GM03348 (cell line): ENCODE measurements around the gene ARMH3.

Experiments
- DNase-seq: peaks from one replicate; pipeline ENCODE4 v3.0.0; 2012; ENCODE audit warnings: low spot score

The ARMH3 gene

DNA sequence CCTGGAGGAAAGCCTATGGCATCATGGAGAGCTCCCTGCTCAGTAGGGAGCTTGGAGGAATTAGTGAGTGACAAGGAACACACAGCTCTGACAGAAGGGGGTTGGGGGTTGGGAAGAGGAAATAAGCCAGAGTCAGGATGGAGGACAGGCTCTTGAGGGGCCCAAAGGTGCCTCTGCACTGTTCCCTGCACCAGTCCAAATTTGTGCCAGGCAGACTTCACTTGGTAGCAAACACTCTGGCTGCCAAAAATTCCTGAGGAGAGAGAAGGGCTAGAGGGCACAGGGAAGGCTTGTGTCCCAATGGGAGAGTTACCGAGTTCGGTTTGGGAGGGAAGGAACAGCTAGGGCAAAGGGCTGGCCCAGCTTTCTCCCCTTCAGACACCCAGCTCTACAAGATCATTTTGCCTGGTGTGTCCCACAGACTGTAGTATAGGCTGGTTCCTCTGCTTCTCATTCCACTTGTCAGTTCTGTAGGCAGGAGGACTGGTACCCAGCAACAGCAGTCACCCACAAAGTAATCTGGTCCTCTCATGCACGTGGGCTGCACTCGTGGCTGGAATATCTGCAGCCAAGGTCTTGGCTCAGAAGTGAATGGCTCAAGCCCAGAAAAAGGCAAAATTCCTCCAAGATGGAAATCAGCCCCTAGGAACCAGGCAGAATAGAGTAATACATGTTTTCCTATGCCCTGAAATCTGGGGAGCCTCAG lies 204.4 kb downstream of the ARMH3 start:
- DNase-seq = peak; percentile 29

DNA sequence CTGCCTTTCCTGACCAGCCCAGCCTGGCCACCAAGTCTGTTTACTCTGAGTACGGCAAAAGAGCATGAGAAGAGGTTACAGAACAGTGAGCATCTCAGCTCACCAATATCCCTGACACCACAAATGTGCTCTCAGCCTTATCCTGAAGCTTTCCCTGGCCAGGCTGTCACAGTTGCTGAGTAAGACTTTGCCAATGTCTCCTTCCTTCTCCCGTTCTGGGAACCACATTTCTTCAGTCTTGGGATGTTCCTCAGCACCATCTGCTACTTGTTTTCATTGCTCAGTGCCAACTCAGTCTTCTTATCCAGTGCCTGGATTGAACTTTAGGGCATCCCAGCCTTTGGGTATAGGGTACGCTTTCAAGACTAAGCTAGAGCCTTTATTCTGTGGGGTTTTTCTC lies 205.2 kb downstream of the ARMH3 start:
- DNase-seq = no peak

DNA sequence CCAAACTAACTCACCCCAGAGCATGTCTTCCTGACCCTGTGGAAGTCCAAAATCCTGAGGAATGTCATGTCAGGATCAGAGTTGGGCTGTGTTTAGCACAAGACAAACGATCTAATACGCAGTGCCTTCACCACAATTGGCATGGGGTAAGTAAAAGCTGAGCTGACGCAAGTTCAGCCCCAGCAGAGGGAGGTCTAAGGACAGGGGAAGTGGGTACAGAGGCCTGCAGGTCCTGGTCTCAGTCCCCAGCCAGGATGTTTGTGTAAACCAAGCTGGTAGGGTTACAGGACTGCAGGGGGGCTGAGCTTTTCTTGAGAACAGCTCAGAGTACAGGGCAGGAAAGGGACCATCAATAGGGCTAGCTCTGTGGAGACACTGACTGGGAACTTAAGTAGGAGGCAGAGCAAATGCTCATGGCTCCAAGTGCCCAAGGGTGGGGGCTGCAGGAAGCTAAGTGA lies 207.1 kb downstream of the ARMH3 start:
- DNase-seq = no peak

DNA sequence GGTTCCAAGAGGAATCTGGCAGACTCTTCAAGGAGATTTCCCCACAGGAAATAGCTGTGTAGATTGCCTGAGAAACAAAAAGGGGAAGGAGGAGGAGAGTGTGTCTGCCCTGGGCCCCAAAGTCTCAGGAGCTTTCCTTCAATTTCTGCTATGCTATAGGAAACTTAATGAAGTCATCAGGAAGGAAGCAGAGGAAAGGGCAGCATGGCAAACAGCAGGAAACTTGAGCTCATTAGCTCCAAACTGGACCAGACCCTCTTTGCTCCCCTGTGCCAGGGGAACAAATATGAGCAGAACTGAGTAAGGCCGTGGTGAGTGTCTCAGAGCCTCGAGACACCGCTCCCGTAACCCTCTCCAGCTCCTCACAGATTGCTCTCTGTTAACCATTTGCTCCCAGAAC lies 207.6 kb downstream of the ARMH3 start:
- DNase-seq = no peak

DNA sequence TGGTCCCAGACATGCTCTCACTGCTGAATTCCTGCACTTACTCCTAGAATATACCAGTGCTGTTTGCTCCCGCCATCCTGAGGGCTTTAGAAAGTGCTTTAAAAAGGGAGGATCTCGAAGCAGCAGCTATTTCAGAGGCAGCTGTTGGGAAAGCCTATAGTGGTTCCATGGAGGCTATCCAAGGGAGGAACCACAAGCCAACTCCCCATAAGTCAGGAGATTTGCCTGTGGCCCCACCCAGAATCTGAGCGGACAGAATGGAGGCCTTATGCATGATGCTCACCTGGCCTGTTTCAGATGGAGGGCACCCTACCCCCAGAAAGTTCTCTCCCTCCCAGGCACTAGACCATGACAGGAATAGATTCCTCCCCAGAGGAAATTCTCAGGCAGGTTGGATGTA lies 210.1 kb downstream of the ARMH3 start:
- DNase-seq = no peak

DNA sequence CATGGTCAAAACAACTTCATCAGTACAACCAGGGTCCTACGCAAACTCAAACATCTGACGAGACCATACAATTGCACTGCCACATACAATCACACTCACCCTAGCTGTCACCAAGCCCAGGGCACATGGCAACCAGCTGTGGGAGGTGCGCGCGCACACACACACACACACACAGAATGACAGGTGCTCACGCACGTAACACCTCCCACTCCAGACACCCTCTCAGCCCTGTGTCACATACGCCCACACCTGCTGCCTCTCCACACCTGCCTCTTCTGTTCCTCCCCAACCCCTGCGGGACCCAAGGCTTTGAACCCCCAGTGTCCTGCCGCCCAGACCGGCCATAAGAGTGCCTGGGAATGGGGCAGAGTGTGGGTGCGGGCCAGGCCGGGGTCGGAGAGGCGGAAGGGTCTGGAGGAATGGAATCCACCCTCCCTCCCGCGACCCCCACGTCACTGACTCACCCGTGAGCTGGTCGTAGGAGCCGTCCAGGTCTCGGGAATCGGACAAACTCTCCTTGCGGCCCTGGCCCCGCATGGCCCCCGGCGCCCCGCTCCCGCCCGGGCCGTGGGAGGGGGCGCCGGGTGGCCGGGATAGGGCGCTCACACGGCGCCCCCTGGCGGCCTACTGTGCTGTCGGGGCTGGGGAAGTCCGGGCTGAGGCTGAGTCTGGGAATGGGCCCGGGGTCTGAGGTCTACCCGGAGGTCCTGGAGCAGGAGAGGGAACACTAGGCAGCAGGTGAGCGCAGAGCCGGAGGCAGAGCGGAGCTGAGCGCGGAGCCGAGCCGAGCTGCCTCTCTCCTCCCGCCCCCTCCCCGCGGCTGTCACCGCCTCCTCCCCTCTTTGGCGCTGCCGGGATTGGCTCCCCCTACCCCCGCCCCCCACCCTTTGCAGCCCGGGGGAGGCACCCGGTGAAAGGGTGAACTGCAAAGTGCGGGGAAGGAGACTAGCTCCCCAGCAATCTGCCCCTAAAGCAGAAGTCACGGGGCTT lies 212.6 kb downstream of the ARMH3 start, which contains the start of gene KCNIP2:
Gene KCNIP2, minus strand, starts transcription at position 769 of the 990 bp plus-strand sequence. Its CDS starts 232 bp downstream, at position 537.
- peak; percentile 41 for DNase-seq

DNA sequence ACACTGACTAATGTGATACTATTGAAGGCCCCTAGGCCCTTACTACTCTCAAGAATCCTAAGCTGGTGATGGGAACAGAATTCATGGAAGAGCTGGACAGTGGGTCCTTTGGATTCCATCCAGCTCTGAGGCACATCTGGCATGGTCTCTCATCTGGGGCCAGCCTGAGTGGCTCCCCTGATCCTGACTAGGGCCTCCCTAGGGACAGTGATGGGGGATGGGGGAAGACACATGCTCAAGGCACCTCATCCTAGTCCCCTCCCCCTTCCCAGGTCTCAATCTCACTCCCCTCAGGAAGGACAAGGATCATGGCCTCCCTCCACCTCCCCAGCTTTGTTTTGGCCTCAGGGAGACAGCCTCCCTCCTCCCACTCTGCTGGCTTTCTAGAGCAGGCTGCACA lies 214.1 kb downstream of the ARMH3 start:
- no peak for DNase-seq

DNA sequence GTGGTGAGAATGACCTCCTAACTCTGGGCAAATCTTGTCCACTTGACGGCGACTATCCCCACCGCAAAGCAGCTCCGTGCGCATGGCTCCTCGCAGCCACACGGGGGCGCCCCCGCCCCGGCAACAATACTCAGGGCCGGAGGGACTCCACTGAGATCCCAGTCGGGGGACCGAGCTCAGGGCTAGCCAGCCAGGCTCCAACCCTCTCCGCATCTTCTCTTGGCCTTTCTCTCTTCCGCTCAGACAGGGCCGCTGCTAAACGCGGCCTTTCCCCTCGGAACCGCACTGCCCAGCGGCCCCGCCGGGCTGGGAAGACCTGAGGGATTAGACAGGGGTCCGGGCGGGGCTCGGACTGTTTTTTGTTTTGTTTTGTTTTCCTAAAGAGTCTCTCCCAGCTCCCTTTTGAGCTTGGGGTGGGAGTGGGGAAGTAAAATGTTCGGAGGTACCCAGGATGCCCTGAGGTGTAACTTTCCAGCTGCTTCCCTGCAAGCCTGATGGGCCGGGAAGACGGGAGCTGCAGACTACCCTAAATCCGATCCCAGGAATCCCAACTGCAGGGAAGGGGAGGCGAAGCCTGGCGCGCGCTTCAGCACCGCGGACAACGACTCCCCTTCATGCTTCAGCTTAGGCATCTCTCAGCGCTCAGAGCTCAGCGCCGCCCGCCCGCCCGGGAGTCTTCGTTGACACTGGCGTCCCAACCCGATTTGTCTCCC lies 215.1 kb downstream of the ARMH3 start:
- DNase-seq = peak; percentile 90

DNA sequence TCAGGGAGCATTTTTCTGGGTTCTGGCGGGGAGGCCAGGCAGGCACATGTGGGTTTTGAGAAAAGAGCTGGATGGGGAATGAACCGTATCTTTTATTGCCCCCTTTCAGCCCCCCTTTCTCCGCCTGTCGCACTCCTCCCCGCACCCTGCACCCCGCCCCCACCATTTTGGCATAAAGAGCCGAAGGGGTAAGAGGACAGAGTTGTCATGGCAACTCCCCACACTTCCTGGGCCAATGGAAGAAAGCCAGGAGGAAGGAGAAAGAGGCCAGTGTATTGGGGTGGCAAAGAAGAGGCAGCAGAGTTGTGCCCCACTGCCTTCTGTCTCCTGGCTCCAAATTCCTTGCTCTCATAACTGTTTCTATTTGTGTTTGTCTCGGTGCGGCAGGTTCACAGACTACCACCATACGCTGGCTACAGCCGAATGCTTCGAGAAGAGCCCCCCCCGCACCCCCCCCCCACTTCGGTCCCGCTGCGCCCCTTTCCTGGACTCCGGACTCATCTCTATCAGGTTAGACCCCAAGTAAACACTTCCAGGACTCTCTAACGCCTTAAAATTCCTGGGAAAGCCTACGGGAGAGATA lies 215.8 kb downstream of the ARMH3 start:
- peak; percentile 26 for DNase-seq

DNA sequence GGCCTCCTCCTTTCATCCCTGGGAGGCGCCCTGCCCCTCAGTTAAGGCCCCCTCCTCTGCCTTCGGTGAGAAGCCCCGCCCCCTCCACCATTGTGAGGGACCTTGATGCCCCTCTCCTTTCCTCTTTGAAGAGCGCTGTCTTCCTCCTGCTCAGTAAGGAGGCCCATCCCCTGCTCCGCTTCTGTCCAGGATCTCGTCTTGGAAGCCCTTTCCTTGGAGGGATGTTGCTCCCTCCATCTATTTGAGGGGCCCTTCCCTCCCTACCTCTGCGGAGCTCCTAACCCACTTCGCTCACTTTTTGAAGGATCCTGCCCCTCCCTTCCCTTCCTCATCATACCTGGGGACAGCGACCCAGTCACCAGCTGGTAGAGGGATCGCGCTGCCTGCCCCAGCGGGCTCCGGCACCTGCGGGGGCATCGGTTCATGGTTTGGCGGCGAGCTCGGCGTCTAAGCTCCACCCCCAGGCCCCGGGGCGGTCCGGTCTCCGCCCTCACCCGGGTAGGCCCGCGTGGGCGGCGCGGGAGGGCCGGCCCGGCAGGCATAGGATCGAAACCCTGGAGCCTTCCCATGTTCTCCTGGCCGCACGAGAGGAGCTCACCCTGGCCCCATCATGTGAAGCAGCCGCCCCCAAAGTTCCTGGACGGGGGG lies 216.4 kb downstream of the ARMH3 start:
- peak; percentile 91 for DNase-seq

DNA sequence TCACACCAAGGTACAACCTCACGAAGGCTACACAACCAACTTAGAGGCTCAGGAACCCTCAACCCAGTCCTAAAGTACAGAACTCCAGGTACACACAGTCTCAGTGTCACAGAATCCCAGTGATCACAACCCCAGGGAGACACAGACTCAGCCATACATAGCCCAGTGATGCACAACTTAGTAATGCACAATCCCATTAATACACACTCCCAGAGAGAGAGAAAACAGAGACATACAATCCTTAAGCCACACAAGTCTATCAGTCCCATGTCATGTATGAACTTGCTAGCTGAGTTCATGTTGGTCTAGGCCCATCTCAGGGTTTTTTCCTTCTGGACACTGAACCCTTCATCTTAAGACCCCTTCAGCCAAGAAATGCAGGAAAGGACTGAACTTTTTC lies 217.0 kb downstream of the ARMH3 start:
- no peak for DNase-seq

DNA sequence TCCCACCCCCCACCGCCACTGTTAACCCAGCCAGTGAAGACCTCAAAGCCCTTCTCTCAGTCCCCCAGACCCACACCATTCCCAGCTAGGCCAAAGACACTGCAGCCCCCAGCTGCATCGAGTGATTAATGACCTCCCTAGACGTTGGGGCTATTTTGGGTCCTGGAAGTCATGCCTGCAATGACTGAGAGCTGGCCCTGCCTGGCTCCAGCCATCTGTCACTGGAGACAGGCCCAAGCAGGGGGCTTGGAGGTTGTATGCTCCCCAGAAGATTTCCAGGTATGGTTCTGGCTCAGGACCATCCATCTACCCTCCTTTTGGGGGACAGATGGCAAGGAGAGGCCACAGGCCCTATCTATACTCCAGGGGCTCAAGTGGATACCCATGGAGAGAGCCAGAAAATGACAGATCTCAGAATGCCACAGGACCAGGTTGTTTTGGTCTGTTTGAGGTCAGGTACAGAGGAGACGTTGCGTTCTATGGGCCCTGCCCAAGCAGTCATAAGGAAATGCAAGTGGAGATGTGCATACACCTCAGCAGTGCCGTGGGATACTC lies 217.5 kb downstream of the ARMH3 start:
- DNase-seq = no peak

DNA sequence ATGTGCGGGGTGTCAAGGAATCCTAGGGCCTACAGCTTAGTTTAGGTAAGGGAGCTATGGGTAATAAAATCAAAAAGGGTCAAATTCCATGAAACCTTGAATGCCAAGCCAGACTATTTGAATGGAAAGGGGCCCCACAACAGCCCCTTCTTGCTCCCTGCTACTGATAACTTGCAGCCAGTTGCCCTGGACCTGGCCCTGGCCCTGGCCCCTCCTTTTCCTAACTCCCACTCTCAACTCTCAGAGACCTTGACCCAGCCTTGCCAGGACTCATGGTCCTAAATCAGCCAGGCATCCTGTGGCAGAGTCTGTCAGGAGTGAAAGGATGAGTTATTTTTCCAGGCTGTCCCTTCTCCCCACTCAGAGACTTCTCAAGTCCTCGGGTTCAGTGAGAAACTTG lies 218.2 kb downstream of the ARMH3 start:
- DNase-seq = no peak

DNA sequence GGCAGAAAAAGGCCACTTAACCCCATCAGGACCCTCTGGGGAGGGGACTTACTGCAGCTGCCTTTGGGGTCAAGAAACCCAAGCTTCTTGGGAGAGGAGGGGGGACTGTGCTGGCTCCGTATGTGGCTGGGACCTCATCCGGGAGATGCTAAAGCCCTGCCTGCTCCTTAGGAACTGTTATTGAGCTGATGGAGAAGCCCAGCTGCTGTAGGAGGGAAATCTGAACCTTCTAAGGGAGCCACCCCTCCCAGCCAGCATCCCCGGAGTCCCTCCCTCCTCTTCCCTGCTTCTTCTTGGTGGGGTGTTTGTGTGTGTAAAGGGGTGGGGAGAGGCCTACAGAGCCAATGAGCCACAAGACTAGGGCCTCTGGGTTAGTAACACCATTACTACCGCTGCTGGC lies 220.6 kb downstream of the ARMH3 start:
- DNase-seq = no peak

DNA sequence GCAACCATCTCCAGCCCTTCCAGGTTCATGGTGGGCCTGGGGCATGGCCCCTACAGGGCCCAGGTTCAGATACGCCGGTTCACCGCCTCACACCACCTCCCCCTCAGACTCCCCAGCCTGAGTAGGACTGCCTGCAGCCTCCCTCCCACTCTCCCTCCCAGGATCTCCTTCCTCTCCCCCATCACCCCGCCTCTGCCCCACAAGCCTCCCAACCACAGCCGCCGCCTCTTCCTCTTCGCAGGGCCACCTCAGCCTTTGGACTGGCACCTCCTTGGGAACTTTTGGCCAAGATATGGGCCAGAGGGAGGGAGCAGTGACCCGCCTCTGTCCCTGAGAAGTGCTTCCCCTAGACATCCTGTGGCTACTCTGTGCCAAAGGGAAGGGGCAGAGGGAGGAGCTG lies 221.6 kb downstream of the ARMH3 start:
- no peak for DNase-seq

DNA sequence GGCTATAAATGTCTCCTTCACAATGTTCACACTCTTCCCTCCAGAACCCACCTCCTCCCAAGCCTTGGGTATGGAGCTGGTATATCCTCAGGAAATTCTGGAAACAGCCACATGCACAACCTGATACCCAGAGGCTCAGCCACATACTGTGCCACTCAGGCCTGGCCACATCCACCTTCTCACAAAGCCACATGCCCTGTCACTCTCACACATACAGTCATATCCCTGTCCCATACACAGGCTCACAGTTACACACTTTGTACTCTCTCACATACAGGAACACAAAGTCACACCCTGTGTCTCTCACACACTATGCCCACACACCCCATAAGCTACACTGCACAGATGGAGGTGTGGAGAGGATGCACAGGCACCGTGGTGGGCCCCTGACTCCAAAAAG lies 222.5 kb downstream of the ARMH3 start:
- DNase-seq = no peak

DNA sequence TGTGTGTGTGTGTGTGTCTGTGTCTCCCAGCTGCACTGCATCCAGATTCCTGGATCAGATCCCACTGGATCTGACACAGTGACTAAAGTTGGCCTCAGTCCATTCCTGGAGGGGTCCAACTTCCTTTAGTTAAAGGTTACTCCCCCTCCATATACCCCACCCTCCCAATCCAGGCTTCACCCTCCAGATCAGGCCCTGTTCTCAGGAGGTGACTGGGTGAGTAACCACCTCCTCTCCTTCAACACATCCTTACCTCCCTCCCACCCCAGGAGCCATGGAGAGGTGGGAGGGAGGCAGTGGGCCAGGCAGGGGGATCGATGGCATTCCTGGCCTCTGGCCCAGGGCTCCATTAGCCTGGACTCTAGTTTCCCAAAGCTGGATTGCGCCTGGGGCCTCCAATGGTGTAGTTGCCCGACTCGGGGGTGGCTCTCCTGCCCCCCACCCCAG lies 223.6 kb downstream of the ARMH3 start:
- DNase-seq = no peak

DNA sequence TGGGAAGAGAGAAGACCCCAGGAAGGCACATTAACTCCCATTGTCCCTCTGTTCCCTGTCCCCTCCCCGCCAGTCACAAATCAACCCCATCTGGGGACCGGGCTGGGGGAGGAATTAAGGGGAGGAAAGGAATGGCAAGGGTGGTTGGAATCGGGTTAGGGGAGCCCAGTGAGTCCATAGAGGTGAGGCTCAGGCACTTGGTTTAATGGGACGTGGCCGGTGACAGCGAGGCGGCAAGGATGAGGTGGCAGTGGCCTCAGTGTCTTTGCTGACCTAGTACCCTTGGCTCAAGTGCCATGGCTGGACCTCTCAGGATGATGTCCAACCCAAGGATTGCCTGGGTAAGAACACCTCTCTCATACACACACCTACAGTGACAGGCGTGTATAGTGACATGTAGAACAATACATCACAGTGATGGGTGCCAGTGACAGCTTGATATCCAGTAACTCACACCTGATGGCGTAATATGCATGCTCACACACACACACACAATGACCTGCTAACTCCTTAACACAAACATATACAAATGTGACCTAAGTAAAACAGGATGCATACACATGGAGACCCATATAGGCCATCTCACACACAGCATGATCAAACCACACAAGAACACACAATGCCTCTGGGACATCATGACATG lies 224.7 kb downstream of the ARMH3 start:
- no peak for DNase-seq

DNA sequence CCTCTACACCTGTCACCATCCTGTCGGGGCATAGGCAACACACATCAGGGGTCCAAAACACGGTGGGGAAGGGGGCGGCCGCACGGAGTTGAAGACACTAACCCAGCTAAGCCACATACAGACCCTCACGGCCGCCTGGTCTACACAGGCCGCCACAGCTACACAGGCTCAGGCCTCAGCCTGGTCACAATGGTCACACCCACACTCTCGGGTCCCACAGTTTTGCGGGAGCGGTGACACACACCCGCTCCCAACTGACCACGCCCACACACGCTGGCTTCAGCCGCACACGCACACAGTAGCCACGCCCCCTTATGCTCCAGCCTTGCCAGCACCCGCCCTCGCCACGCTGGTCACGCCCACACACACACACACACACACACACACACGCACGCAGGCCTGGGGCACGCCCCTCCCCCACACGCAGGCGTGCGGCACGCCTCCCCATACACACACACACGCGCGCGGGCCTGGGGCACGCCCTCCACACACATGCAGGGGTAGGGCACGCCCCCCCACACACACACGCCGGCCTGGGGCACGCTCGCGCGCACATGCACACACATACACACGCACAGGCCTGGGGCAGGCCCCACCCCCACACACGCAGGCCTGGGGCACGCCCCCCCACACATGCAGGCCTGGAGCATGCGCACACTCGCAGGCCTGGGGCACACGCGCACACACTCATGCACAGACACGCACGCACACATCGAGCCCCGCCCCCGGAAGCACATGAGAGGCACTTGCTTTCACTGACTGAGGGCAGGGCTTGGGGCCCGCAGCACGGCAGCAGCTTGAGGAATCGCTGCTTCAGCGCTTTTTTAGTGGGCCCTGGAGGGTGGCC lies 225.4 kb downstream of the ARMH3 start:
- peak; percentile 95 for DNase-seq
